Spleen (tissue), 7 donors: Measurements from ENCODE around the gene LRP1B.

Source experiments
- CTCF ChIP-seq, 11 experiments: fragments of 200-600 bp in 7 of 11; fragments of 450-650 bp in 4 of 11; sonication (generic) in 4 of 11; IDR thresholded peaks in 8 of 11; conservative IDR thresholded peaks in 3 of 11; 1 replicate in 7 of 11; 2 replicates in 4 of 11; pipeline versions ENCODE4 v1.4.0 to v1.8.0; 2016 to 2021; ENCODE audit warnings: antibody characterized with exemption in 11 of 11, inconsistent platforms in 4 of 11, mild to moderate bottlenecking in 1 of 11
- POLR2A ChIP-seq, 3 donors: fragments of 450-650 bp; IDR thresholded peaks; one replicate each; pipeline ENCODE4 v1.5.1; 2017; ENCODE audit warnings: antibody characterized with exemption in 3 of 3, mild to moderate bottlenecking in 1 of 3
- POLR2AphosphoS5 ChIP-seq, 3 donors: sonication (generic); formaldehyde crosslinking; IDR thresholded peaks; one replicate each; pipeline ENCODE4 v1.5.1; 2017; ENCODE audit warnings: antibody characterized with exemption in 3 of 3
- donor health status: DM: no; HTN: no; CAD: no; lungs with moderate emphysema.
- donor health status: DM: no; HTN: no; CAD: no.
- donor health status: DM: no; HTN: no; CAD: no.

GRCh38 chr2:140465301-140465700 is 1665.5 kb downstream of the LRP1B start:
- TF ChIP-seq CTCF (IDR thresholded peaks at IDR 0.05 in 8 of 11, conservative IDR thresholded peaks at IDR 0.05 in 3 of 11) = no peak
- TF ChIP-seq POLR2AphosphoS5 (IDR thresholded peaks at IDR 0.05) = no peak
- no peak for TF ChIP-seq POLR2A (IDR thresholded peaks at IDR 0.05)
